ENCODE data around the gene SOST. TPM values are rescaled to one million over a fixed set of nuclear protein-coding genes. Genes with fewer than 3 reads are reported as not detected.

Gene SOST
- total RNA-seq, 1 experiment from 2014 or later, result not detected

GRCh38 chr17:43717913-43718312 is 40.7 kb downstream of the SOST start:
- H3K9me3 ChIP-seq (ENCODE audit: control insufficient read depth, insufficient read depth, low read depth, low read length), result no peaks in the 10 kb centered on the region
- BruUV-seq (replicated peaks), result no TSS peak
- no peaks in the 10 kb centered on the region for H3K36me3 ChIP-seq (ENCODE audit: control insufficient read depth, insufficient read depth, low read length)
- ATAC-seq (no peak), DNase-seq (ENCODE audit: low read depth, low spot score) (no peak)
- no peaks in the 10 kb centered on the region for H3K27me3 ChIP-seq (ENCODE audit: control insufficient read depth, insufficient read depth, low read length)
- H3K27ac ChIP-seq (ENCODE audit: low read length), result no peak overlapping the region
- in situ Hi-C loops (cut with HindIII; ENCODE audit: low pct_unique_long_range_greater_than_20kb, low sequenced_read_pairs), result no loop called here
- POLR2A ChIA-PET, result no interaction called here
- 0 out of 2 replicates have a peak, but pooled peaks cover 2% of the 10 kb centered on the region for H3K4me1 ChIP-seq (ENCODE audit: control insufficient read depth, insufficient read depth, low read length)
- TF ChIP-seq SIN3A (IDR thresholded peaks at IDR 0.05; ENCODE audit: borderline replicate concordance, insufficient read depth, low read depth, low read length) (no peak), REST (IDR thresholded peaks at IDR 0.05; ENCODE audit: insufficient read depth in 1 of 2, low read depth in 2 of 2, low read length in 1 of 2) (no peak), CTCF (IDR thresholded peaks at IDR 0.05) (no peak), TCF7L2 (IDR thresholded peaks at IDR 0.05; ENCODE audit: low read depth, low read length) (no peak), POLR2AphosphoS5 (IDR thresholded peaks at IDR 0.05; ENCODE audit: low read depth, low read length) (no peak)
- intact Hi-C loops (cut with micrococcal nuclease; ENCODE audit: unreplicated experiment), result no loop called here
- CTCF ChIA-PET, result interaction anchor here (0.6 kb wide), 1 partner anchor 13 kb away, joined by 3 read pairs; no protein-coding TSS in a partner anchor
- no peak overlapping the region for H3K4me3 ChIP-seq (ENCODE audit: low read depth in 2 of 2, low read length in 2 of 2)

GRCh38 chr17:43714465-43715149 is 44.0 kb downstream of the SOST start:
- Histone ChIP-seq H3K27me3 (ENCODE audit: control insufficient read depth, insufficient read depth, low read length) (no peaks in the 10 kb centered on the region), H3K4me1 (ENCODE audit: control insufficient read depth, insufficient read depth, low read length) (no peaks in the 10 kb centered on the region), H3K9me3 (ENCODE audit: control insufficient read depth, insufficient read depth, low read depth, low read length) (no peaks in the 10 kb centered on the region), H3K4me3 (ENCODE audit: low read depth in 2 of 2, low read length in 2 of 2) (no peak overlapping the region), H3K27ac (ENCODE audit: low read length) (no peak overlapping the region), H3K36me3 (ENCODE audit: control insufficient read depth, insufficient read depth, low read length) (no peaks in the 10 kb centered on the region)
- DNase-seq (ENCODE audit: low read depth, low spot score) (no peak), ATAC-seq (peak; percentile 53)
- intact Hi-C loops (cut with micrococcal nuclease; ENCODE audit: unreplicated experiment), result no loop called here
- in situ Hi-C loops (cut with HindIII; ENCODE audit: low pct_unique_long_range_greater_than_20kb, low sequenced_read_pairs), result no loop called here
- BruUV-seq (replicated peaks), result no TSS peak
- TF ChIP-seq POLR2AphosphoS5 (IDR thresholded peaks at IDR 0.05; ENCODE audit: low read depth, low read length), result no peak
- TF ChIP-seq TCF7L2 (IDR thresholded peaks at IDR 0.05; ENCODE audit: low read depth, low read length), result no peak
- TF ChIP-seq REST (IDR thresholded peaks at IDR 0.05; ENCODE audit: insufficient read depth in 1 of 2, low read depth in 2 of 2, low read length in 1 of 2), result no peak
- TF ChIP-seq CTCF (IDR thresholded peaks at IDR 0.05), result no peak
- no peak for TF ChIP-seq SIN3A (IDR thresholded peaks at IDR 0.05; ENCODE audit: borderline replicate concordance, insufficient read depth, low read depth, low read length)
- POLR2A ChIA-PET, result no interaction called here
- CTCF ChIA-PET, result interaction anchor here (0.6 to 0.8 kb wide), 4 partner anchors 12 to 123 kb away, joined by 3 to 7 read pairs (median 5); no protein-coding TSS in a partner anchor
